GM12873 (cell line): ENCODE results near the gene TMOD3.

Source experiments
- TF ChIP-seq, protein P1 (sequence below): IDR thresholded peaks from 2 replicates; pipeline ENCODE4 v1.5.1; 2012; ENCODE audit warnings: low read depth, mild to moderate bottlenecking, moderate library complexity, low read length, control low read depth; ENCODE audit not compliant: insufficient read depth; ENCODE audit errors: missing control alignments

The TMOD3 gene

DNA sequence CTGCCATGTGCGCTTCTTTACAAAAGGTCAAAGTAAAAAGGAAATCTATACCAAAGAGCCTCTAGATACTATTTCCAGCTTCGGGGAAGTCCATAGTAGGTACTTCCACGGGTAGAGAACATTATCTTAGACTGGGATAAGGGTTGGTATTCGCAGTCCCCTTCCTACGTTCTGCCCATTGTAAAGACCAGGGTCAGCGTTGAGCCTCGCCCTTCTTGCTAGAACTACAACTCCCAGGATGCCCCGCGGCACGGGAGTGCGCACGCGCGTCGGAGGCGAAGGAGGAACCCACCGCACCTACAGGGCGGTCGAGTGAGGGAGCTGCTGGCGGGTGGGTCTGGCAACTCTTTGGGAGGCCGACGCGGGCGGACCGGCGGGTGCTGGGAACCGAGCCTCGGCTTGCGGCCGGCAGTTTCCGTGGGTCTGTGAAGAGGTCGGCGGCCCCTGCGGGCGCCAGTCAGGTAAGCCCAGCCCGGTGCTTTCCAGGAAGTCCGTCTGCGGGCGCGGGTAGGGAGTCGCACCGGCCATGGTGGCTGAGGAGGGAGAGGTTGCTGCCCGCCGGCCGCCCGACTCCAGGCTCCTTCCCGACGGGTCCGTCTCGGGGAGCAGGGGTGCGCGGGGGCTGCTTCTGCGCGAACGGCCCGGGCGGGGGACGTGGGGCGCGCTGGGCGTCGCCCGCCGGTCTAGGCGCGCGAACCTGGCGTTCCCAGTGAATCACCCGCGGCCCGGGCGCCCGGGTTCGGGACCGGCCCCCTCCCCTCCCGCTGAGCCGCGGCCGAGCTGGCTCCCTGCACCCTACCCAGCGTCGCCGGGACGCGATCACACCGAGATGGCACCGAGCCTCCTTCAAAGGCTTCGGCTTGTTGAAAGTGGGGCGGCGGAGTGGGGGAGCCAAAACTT, at the start of gene TMOD3:
Gene TMOD3 (plus strand): TSS at position 278 of the 900 bp plus-strand sequence. CDS start 33,232 bp downstream, outside the sequence.
- TF ChIP-seq, protein P1, sequence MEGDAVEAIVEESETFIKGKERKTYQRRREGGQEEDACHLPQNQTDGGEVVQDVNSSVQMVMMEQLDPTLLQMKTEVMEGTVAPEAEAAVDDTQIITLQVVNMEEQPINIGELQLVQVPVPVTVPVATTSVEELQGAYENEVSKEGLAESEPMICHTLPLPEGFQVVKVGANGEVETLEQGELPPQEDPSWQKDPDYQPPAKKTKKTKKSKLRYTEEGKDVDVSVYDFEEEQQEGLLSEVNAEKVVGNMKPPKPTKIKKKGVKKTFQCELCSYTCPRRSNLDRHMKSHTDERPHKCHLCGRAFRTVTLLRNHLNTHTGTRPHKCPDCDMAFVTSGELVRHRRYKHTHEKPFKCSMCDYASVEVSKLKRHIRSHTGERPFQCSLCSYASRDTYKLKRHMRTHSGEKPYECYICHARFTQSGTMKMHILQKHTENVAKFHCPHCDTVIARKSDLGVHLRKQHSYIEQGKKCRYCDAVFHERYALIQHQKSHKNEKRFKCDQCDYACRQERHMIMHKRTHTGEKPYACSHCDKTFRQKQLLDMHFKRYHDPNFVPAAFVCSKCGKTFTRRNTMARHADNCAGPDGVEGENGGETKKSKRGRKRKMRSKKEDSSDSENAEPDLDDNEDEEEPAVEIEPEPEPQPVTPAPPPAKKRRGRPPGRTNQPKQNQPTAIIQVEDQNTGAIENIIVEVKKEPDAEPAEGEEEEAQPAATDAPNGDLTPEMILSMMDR = no peak

DNA sequence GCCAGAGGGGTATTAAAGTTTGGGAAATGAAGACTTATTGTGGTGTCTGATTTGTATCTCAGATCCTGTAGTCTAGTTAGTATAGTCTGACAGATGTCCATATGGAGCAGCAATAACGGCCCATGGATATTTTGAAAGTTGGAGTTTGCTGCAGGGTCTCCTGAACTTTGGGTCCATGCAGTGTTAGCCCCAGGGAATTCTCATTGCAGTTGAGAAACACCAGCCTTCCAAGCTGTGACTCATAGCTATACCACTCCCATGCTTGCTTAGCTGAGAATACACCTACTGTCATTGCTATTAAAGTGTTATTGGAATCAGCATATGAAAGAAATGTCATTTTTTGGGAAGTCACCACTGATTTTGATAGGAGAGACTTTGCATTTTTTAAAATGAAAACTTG, 48.8 kb upstream of the TMOD3 start:
- TF ChIP-seq, protein P1 = no peak

DNA sequence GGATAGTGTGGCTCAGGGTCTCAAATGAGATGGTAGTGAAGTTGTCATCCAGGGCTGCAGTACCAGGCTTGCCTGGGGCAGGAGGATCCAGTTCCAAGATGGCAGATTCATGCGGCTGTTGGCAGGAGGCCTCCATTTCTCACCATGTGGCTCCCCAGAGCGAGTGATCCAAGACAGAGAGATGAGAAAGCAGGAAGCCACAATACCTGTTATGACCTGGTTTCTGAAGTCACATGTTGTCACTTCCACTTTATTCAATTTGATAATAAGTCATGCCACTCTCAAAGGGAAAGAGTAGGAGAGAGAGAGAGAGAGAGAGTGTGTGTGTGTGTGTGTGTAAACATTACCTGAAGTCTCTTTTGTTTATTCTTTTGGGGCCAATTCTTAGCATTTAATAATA, 47.9 kb upstream of the TMOD3 start:
- TF ChIP-seq, protein P1 = no peak

DNA sequence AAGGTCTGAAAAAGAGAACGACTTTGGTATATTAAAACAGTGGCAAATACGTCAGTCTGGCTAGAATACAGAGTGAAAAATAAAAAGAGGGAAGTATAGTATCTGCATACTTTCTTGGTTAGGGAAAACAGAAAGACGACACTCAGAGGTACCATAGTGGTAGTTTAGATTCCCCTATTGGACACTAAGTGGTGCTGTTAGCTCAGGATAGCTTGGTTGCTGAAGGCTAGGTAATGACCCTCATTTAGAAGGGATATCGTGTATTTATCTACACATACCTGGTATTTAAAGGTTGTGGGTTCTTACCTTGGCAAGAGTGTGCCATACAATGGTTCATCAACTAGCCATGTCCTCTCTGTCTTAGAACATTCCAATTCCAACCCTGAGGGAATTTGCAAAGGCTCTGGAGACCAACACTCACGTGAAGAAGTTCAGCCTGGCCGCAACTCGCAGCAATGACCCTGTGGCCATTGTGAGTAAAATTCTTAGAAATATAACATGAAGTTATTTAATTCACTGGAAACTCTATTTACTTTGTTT, 47.0 kb upstream of the TMOD3 start:
- TF ChIP-seq, protein P1 = peak; percentile 40

DNA sequence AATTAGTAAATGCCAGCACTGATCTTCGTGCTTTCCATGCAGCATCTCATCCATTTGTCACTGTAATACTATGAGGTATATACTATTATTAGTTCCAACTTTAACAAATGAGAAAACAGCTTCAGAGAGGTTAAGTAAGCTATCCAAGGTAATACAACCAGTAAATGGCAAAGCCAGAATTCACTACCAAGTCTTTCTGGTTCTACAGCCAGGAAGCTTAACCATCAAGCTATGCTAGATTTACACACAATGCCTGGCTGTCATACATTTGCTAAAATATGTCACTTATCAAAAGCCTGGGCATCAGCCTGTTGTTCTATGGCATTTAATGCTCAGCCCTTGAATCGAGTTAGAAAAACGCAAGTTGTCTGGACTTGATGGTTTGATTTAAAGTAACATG, 45.5 kb upstream of the TMOD3 start:
- TF ChIP-seq, protein P1 = no peak

DNA sequence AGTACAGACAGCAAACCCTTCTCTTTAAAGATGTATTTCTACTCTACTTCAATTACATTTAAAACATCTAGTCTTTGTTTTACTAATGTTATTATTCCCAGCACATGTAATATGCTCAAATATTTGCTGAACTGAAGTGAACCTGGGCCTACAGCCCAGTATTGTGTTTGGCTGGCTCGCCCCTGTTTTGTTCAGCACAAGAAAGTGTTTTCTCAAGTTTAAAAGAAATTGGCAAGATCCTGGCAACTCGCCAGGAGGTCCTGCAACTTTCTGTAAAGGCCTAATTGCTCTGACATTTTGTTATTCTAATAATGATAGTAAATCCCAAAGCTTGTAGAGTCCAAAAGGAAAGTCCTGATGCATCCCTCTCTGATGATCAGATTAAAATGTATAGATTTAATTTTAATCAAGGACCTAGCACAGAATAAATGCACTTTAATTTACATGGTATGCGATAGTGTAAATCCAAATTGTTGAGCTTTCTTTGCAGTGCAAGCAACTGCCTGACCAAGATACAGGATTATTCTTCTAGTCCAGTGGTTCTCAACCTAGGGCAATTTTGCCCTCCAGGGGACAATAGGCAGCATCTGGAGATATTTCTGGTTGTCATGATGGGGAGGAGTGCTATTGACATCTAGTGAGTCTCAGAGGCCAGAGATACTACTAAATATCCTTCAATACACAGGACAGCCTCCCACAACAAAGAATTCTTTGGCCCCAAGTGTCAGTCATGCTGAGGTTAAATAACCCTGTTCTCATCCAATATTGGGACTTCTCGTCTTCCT, 35.7 kb upstream of the TMOD3 start:
- TF ChIP-seq, protein P1 = no peak
